Lower leg skin (tissue), 3 donors: ENCODE data around the gene TMEM81.

Experiments used
- POLR2A ChIP-seq, 2 donors: fragments of 450-650 bp; IDR thresholded peaks; one replicate each; pipeline ENCODE4 v1.6.1; 2016 to 2017; ENCODE audit warnings: antibody characterized with exemption in 2 of 2, mild to moderate bottlenecking in 1 of 2, moderate library complexity in 1 of 2
- TF ChIP-seq, protein P1 (sequence below), 3 donors: fragments of 450-650 bp; IDR thresholded peaks; one replicate each; pipeline ENCODE4 v1.5.1; 2016; ENCODE audit warnings: antibody characterized with exemption in 3 of 3, mild to moderate bottlenecking in 3 of 3, moderate library complexity in 2 of 3

DNA sequence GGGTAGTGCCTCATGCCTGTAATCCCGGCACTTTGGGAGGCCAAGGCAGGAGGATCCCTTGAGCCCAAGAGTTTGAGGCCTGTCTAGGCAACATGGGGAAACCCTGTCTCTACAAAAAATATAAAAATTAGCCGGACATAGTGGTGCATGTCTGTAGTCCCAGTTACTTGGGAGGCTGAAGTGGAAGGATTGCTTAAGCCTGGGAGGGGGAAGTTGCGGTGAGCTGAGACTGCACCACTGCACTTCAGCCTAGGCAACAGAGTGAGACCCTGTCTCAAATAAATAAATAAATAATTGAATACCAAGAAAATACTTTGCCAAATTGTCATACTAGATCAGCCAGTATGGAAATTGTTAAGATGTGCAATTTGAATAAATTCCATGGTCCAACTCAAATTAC is 43.4 kb upstream of the TMEM81 start:
- TF ChIP-seq, protein P1, sequence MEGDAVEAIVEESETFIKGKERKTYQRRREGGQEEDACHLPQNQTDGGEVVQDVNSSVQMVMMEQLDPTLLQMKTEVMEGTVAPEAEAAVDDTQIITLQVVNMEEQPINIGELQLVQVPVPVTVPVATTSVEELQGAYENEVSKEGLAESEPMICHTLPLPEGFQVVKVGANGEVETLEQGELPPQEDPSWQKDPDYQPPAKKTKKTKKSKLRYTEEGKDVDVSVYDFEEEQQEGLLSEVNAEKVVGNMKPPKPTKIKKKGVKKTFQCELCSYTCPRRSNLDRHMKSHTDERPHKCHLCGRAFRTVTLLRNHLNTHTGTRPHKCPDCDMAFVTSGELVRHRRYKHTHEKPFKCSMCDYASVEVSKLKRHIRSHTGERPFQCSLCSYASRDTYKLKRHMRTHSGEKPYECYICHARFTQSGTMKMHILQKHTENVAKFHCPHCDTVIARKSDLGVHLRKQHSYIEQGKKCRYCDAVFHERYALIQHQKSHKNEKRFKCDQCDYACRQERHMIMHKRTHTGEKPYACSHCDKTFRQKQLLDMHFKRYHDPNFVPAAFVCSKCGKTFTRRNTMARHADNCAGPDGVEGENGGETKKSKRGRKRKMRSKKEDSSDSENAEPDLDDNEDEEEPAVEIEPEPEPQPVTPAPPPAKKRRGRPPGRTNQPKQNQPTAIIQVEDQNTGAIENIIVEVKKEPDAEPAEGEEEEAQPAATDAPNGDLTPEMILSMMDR (IDR thresholded peaks at IDR 0.05) = no peak
- no peak for TF ChIP-seq POLR2A (IDR thresholded peaks at IDR 0.05)
